ENCODE data around the gene ZNF668. TPM values are rescaled to one million over a fixed set of nuclear protein-coding genes. Genes with fewer than 3 reads are reported as not detected.

Gene ZNF668
- total and polyA plus RNA-seq, 2 of the 4 experiments (the other 2 are of a cell fraction), result 4.5 to 11.6 TPM

DNA sequence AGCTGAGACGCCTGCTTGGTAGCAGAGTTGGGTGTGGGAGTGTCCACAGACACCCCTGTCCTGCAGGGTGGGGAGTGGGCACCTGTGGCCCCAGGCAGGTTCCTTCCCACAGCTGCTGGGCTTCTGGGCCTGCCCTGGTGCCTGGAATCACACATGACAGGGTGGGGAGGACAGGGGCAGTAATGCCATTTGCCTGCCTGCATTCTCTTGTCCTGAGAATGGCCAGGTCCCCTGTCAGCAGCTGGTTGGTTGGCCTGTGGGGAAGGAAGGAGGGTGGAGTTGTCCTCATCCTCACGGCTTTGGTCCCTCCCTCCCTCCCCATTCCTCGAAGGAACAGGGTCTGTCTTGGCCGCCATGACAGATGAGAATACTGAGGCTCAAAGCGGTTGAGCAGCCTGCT, 9.5 kb upstream of the ZNF668 start:
- Histone ChIP-seq H4K8ac (ENCODE audit: low read depth in 2 of 2, low read length in 2 of 2) (no peak overlapping the region), H2AK9ac (replicated peaks; ENCODE audit: low read depth, low read length, poor library complexity) (no peak overlapping the region), H3K4me1 (ENCODE audit: control insufficient read depth, insufficient read depth, low read length) (no peaks in the 10 kb centered on the region), H2BK5ac (ENCODE audit: low read depth, low read length, poor library complexity, severe bottlenecking) (no peak overlapping the region), H4K91ac (ENCODE audit: insufficient read depth, low read depth, low read length) (no peak overlapping the region), H2BK20ac (ENCODE audit: low read depth, low read length) (no peak overlapping the region), H4K20me1 (ENCODE audit: insufficient read depth, low read length) (peaks cover 21% of the 10 kb centered on the region), H2BK120ac (ENCODE audit: low read depth, low read length) (no peak overlapping the region), H4K5ac (ENCODE audit: low read depth, low read length) (no peak overlapping the region), H2AK5ac (ENCODE audit: low read depth, low read length) (no peak overlapping the region), H3K9ac (ENCODE audit: low read depth, low read length) (no peak overlapping the region), H2AFZ (replicated peaks; ENCODE audit: low read length, poor library complexity) (no peak overlapping the region), H3K4me3 (ENCODE audit: insufficient read depth, low read depth, low read length) (no peak overlapping the region), H3K18ac (ENCODE audit: low read depth, low read length) (no peak overlapping the region), H2BK15ac (ENCODE audit: low read depth, low read length) (no peak overlapping the region), H3K23ac (ENCODE audit: low read depth, low read length) (no peak overlapping the region), H3K9me3 (ENCODE audit: control insufficient read depth, insufficient read depth, low read length) (no peaks in the 10 kb centered on the region), H3K79me1 (ENCODE audit: low read depth in 1 of 2, low read length in 2 of 2) (peaks cover 14 to 48% of the 10 kb centered on the region in 2 experiments), H3K36me3 (ENCODE audit: control insufficient read depth, insufficient read depth, low read length) (peaks cover 71% of the 10 kb centered on the region), H3K27me3 (ENCODE audit: control insufficient read depth, insufficient read depth, low read length) (no peaks in the 10 kb centered on the region), H3K56ac (ENCODE audit: extremely low read depth, insufficient read depth, low read length) (no peak overlapping the region), H3K4me2 (ENCODE audit: low read depth, low read length) (no peak overlapping the region), H3K14ac (replicated peaks; ENCODE audit: low read depth, low read length) (no peak overlapping the region), H3K9me1 (ENCODE audit: insufficient read depth, low read length) (peaks cover 3% of the 10 kb centered on the region; the same call in 1 of the 2 replicates), H3K27ac (ENCODE audit: insufficient read depth, low read length) (no peak overlapping the region), H3K4ac (ENCODE audit: low read depth, low read length) (no peak overlapping the region)
- ATAC-seq (ENCODE audit: low read depth) (no peak), DNase-seq (no peak)
- in situ Hi-C loops (cut with MboI; ENCODE audit: low sequenced_read_pairs), result loop anchor here (10.0 kb wide), 1 partner anchor 99 kb away; the partner anchor contains the start of gene HSD3B7
- ChIA-PET CTCF (no interaction called here), POLR2A (ENCODE audit: unreplicated experiment) (no interaction called here)
- intact Hi-C loops (cut with micrococcal nuclease), result no loop called here
- BruUV-seq (replicated peaks), result no TSS peak
- WGBS, 2 experiments (ENCODE audit: extremely low coverage in 2 of 2, insufficient read length in 1 of 2), result no CpG with 5 or more reads among the region's 5 CpGs
- dilution Hi-C loops (cut with HindIII; ENCODE audit: low sequenced_read_pairs, unreplicated experiment), result no loop called here
- TF ChIP-seq, protein P1, sequence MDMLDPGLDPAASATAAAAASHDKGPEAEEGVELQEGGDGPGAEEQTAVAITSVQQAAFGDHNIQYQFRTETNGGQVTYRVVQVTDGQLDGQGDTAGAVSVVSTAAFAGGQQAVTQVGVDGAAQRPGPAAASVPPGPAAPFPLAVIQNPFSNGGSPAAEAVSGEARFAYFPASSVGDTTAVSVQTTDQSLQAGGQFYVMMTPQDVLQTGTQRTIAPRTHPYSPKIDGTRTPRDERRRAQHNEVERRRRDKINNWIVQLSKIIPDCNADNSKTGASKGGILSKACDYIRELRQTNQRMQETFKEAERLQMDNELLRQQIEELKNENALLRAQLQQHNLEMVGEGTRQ (IDR thresholded peaks at IDR 0.05; ENCODE audit: low read depth, low read length), result no peak
- TF ChIP-seq MAFK (IDR thresholded peaks at IDR 0.05; ENCODE audit: low read depth, low read length) (no peak), MXI1 (IDR thresholded peaks at IDR 0.05; ENCODE audit: borderline replicate concordance, low read depth, low read length) (no peak), CHD1 (IDR thresholded peaks at IDR 0.05; ENCODE audit: low read depth, low read length) (no peak), SMC3 (IDR thresholded peaks at IDR 0.05; ENCODE audit: low read depth, low read length) (no peak), BHLHE40 (IDR thresholded peaks at IDR 0.05; ENCODE audit: low read depth, low read length) (no peak), MAZ (IDR thresholded peaks at IDR 0.05; ENCODE audit: borderline replicate concordance, low read depth, low read length) (no peak)
- TF ChIP-seq, protein P2, sequence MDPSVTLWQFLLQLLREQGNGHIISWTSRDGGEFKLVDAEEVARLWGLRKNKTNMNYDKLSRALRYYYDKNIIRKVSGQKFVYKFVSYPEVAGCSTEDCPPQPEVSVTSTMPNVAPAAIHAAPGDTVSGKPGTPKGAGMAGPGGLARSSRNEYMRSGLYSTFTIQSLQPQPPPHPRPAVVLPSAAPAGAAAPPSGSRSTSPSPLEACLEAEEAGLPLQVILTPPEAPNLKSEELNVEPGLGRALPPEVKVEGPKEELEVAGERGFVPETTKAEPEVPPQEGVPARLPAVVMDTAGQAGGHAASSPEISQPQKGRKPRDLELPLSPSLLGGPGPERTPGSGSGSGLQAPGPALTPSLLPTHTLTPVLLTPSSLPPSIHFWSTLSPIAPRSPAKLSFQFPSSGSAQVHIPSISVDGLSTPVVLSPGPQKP (IDR thresholded peaks at IDR 0.05; ENCODE audit: borderline replicate concordance, low read depth, low read length), result no peak

Data from IMR-90 (cell line).